DMS53 treated with DMSO at 0.1 percent for 48 hours (cell line): ENCODE data around the gene VIPR2.

Experiments used
- DNase-seq: peaks from one replicate; lab custom pipeline; 2025; ENCODE audit not compliant: unreplicated experiment; lab: John Stamatoyannopoulos, UW

Gene VIPR2

DNA sequence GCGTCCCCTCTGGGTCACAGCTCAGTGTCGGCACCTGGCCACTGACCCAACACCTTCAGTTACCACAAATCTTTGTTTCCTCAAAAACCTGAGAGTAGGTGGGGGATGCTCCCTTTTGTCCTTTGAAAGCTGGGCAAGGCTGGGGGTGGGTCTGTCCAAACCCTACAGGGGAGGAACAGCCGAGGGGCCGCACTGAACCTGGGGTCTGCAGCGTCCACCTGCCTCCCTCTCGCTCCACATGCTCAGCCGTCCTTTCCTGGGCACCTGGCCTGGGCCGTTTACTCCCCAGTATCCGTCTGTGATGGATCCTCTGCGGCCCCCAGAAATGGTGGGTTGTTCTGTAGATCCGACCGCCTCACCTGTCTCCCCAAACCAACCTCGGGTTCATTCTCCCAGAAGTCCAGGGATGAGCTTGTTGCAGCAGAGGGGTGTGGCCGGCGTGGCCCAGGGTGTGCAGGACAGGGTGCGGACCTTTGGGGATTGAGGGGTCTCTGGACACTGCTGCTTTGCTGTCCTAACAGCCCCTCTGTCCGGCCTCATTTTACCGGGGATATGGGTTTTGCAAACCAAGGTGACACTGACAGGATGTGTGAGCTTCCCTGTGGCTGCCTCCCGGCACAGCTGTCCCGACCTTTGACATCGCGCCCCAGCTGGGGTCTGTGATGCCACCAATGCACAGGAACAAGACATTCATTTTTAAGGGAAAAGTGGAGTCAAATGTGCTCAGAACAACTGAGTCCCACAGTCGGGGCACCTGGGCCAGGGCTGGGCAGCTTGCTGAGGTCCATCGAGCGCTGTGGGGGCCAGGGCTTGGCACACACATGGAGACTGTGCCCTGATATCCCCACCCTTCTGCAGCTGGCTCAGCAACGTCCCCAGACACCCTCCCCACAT lies 115.9 kb downstream of the VIPR2 start:
- no peak for DNase-seq

DNA sequence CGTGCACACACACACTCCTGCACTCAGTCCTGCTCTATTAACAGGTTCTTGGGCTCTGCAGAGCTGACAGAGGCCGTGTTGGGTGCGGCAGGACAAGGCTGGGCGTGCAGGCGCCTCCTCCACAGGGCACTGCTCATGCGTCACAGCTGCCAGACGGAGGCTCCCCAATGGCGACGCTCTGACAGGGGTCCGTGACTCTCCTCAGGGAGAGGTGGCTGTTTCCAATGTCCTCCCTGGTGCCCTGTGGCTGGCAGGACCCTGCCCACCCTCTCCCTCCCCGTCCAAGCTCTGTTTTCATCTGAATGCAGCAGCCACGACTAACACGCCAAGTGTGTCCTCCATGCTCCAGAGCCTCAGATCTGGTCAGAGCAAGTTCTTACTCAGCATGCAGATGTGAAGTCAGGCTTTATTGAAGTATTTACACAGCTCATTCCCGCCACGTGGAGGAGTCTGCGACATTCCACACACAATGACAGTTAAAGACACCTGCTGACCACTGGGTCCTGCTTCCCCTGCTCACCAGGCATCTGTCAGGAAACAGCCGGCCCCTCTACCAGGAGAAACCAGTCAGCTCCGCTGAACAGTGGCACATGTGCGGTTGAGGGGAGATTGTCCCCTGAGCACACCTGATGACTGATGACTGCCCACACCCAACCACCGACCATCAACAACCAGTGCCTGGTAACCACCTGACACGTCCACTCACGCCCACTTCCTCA lies 116.7 kb downstream of the VIPR2 start:
- DNase-seq: peak; percentile 82

DNA sequence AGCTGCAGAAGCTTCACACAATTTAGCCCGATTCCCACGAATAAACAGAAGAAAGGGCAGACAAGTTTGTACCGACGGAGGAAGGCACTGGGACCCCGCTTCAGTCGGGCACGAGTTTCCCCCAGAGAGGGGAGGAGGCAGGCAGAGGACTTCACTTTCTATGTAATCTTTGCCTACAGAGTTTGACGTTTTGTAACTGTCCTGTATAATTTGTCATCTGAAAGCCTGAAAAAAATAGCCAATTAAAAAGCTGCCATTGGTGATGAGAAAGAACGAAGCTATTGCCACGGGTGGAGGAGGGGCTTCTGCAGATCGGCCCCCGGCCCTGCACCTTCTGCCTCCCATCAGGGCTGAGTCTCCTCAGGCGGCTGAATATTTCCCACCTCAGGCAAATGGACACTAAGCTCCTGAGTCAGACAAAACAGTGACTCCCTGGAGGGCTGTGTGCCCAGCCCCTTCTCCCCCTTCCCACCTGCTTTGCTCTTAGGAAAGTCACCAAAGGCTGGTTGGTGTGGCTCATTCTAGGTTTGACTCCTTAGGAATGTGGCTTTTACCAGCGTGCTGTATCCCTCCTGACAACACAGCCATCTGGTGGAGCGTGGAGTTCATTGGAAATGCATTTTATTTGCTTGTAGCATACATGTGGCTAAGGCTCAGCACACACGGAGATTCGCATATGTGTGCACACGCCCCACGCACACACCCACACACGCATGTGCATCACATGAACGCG lies 117.4 kb downstream of the VIPR2 start:
- no peak for DNase-seq

- no peak for DNase-seq
Observed at GRCh38 chr7:159026271-159027055, 118.2 kb downstream of the VIPR2 start.

DNA sequence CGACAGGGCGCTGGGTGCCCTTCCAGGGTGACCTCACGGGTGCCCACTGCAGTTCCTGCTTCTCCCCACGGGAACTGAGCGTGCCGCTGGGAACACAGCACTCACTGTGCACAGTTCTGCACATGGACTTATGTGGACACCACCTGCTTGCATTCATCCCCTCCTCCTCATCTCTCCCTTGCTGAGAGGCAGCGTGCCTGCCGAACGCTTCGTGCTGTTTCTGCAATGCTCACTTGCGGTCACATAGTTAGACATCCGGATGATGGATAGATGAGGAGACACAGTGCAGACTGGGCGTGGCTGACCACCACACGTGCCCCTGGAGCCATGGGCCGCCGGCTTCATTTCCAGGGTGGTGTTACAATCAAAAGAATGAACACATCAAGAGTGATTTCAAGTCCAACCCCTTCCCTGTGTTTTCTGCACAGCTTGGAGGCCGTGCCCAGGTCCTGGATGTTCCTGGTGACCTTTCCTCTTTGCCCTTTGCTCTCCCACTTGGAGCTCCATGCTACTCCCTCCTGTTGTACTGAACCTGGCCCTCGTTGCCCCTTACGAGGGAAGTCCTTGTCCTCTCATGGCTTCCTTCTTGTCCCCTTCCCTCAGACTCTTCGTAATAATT lies 119.4 kb downstream of the VIPR2 start:
- DNase-seq: no peak

DNA sequence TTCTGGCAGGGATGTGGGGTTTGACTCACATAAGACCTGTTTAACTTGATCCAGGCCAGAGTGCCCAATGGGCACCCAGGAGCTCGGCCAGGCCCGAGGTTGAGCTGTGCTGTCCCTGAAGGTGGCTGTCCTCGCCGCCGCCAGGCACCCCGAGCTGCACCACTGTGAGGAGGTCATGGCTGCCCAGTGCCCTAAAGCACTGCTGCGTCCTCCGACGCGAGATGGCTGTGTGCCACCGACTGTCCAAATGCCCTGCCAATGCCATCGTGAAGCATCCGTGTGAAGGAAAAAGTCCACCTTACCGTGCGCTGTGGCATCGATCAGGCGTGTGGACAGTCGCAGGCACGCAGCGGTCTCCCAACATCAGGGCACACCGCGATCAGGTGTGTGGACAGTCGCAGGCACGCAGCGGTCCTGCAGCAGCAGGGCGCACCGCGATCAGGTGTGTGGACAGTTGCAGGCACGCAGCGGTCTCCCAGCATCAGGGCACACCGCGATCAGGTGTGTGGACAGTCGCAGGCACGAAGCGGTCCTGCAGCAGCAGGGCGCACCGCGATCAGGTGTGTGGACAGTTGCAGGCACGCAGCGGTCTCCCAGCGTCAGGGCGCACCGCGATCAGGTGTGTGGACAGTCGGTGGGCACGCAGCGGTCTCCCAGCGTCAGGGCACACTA lies 120.3 kb downstream of the VIPR2 start:
- no peak for DNase-seq

- DNase-seq: no peak
Observed at GRCh38 chr7:159023746-159024145, 120.9 kb downstream of the VIPR2 start.

GRCh38 chr7:159023206-159023605 lies 121.5 kb downstream of the VIPR2 start:
- no peak for DNase-seq

DNA sequence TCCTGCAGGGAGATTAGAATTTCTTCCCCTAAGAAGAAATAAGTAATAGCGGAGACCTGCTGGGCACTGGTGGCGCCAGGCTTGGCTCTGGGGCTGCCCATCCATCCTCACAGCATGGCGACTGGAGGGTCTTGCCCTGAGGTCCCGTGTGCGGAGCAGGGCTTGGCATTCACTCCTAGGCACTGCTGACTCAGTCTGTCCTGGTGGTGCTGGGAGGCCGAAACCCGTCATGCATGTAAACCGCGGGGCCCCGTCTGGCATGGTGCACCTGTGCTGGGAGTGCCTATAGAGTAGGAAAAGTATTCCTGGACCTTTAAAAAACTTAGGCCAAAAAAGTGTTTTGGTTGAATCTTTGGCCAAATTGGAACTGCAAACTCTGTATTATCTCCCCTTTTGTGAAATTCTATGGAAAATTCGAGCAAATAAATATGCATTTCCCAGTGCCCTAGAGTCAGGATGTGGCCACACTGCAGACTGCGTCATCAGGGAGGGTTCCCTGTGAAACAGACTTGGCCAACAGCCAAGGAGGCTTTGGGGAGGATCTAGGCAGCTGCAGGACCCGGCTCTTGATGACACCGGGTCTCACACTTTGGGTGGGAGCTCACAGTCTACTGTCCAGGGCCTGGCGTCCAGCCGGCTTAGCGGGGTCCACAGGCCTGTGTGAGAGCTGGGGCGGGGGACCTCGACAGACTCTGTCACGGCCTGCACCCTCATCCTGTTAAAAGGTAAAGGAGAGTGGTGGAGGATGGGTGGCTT lies 122.3 kb downstream of the VIPR2 start:
- DNase-seq: peak; percentile 9

GRCh38 chr7:159020987-159021386 lies 123.7 kb downstream of the VIPR2 start:
- DNase-seq: no peak

DNA sequence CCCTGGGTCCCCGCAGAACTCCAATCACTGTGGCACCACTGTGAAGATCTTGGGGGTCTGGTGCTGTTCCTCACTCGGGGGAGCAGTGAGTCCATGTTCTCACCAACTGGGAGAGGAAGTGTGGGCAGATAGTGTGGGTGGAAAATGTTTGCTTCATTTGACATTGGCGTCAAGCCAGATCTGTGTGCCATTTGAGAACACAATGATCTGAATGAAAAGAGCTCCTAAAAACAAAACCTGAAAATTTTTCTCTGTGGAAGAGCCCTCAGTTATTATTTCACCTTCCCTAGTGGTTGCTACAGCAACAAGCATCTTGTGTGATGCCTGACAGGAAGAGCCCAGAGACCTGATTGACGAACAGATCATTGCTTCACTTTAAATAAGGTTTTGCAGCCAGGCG lies 125.6 kb downstream of the VIPR2 start:
- DNase-seq: no peak

GRCh38 chr7:159017741-159018140 lies 126.9 kb downstream of the VIPR2 start:
- DNase-seq: no peak

GRCh38 chr7:159017210-159017609 lies 127.5 kb downstream of the VIPR2 start:
- no peak for DNase-seq

DNA sequence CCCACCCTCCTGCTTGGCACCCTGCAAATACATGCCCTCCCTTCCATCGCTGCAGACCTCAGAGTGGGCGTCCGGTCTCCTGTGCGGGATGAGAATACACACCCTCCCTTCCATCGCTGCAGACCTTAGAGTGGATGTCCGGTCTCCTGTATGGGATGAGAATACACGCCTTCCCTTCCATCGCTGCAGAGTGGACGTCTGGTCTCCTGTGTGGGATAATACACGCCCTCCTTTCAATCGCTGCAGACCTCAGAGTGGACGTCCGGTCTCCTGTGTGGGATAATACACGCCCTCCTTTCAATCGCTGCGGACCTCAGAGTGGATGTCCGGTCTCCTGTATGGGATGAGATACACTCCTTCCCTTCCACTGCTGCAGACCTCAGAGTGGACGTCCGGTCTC lies 128.1 kb downstream of the VIPR2 start:
- DNase-seq: no peak

DNA sequence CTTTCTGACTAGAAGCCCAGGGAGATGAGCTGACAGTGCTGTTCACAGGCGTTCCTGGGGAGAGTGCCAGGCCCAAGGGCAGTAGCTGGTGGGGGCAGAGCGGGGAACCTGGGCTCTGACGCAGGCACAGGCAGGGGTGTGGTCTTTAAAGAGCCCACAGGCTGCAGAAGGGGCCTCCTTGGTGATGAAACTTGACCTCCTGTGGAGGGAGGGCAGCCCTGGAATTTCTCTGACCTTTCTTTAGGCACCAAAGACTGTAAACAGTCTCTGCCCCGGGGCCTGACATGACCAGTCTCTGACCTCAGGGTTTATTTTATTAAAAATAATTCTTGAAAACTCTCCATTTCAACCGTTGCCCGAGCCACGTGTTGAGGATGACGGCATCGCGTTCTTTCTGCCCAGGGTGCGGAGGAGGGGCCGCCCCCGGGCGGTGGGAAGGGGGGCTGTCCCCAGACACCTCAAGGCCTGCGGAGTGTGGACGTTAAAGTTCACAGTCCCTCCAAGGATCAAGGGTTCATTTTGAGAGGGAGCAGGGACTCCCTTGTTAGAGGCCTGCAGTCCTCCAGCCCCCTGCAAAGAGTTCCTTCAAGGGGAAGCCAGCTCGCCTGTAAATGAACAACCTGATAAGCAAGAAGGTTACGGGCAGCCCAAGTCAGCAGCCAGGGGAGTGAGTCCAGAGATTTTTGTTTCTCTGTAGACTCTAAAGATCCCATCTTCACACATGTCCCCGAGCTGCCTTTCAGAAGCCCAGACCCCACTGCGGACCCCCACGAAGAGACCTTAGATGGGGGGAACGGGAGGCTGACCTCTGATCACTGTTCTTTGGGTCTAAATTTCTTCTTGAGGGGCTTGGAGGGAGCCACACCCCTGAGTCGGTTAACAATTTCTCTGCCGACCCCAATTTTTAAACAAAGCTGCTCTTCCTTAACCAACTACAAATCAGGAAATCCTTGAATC lies 128.9 kb downstream of the VIPR2 start:
- no peak for DNase-seq

DNA sequence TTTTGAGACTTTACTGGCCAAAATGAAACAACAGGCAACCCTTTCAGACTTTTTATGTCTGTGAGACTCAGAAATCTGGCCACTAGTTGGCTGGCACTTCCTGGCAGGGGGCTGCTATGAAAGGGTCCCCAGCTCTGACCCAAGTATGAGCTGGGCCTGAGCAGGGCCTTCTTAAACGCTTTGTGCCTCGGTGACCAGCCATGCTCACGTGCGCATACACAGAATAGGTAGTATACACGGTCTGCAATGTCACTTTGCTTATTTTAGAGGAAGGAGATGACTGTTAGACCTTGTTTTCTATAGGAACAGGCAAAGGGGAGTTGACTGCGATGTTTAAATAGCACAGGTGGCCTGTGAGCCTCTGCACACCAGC lies 129.6 kb downstream of the VIPR2 start:
- DNase-seq: no peak

DNA sequence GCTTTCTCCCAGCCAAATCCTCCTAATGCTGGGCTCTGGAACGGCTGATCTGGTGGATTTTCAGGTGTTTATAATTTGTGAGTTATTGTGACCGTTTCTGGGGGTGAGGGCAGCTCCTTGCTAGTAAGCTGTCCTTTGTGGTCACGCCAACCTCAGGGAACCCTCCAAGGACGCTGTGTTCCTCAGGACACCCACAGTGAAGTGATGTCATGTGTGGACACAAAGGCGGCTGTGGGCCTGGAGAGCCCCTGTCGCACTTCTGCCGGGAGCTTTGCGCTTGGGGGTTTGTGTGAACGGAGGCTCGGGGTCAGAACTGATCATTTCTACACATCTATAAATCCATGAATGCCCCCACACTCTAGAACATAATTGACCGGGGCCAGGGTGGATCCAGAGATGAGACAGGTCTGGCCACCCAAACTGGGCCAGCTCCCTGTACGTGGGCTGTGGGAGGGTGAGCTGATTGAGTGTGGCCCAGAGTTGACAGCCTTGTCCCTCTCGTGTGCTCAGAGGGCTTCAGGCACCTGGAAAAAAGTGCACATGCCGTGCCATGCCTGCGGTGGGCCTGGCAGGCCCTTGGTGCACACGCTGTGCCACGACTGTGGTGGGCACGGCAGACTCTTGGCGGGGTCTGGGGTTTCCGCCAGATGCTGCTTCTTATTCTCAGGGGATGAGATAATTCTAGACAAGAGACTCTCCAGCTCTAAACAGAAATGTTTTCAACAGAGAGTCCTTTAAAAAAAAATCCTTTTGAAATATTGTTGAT lies 130.2 kb downstream of the VIPR2 start:
- DNase-seq: no peak
